GM18517 (cell line): ENCODE results near the gene AUTS2.

Source experiments
- ATAC-seq: cut with Tn5 transposase; IDR thresholded peaks from one replicate; pipeline ENCODE4 v1.9.1; 2021; ENCODE audit warnings: mild to moderate bottlenecking, moderate library complexity; ENCODE audit not compliant: unreplicated experiment

The AUTS2 gene

DNA sequence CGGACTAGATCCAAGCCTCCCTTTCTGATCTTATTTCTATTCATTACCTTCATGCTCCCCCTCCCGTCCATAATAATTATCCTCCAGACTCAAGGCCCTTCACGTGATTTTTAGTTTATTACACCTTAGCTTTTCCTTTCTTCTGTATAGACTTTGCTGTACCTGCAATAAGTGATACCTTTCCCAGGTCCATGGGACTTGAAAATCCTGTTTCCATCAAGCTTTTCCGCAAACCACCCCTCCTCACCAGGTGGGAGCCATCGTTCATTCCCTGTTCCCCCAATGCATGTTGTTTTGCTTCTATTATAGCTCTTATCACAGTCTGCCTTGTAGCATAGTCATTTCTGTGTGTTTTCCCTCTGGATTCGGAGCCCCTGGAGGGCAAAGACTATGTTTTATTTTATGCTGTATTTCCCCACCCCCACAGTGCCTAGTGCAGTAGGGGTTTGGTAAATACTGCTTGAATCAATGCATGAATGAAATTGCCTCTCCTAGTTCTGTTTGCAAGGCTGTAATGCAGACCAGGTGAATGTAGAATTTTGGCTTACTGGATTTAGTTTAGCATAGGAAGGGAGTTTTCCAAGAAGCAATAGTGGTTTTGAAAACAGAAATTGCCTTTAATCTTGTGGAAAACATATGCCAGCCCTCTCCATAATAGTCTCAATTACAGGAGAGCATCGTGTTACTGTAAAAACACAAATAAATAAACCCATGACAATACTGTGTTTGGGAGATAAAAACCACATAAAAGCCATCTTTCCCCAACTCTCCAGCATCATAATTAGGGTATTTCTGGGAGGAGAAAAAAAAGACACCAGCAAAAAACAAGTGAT lies 213.4 kb downstream of the AUTS2 start:
- ATAC-seq: no peak

GRCh38 chr7:69812756-69813155 lies 214.5 kb downstream of the AUTS2 start:
- no peak for ATAC-seq

- no peak for ATAC-seq
Observed at GRCh38 chr7:69813637-69814240, 215.5 kb downstream of the AUTS2 start.

DNA sequence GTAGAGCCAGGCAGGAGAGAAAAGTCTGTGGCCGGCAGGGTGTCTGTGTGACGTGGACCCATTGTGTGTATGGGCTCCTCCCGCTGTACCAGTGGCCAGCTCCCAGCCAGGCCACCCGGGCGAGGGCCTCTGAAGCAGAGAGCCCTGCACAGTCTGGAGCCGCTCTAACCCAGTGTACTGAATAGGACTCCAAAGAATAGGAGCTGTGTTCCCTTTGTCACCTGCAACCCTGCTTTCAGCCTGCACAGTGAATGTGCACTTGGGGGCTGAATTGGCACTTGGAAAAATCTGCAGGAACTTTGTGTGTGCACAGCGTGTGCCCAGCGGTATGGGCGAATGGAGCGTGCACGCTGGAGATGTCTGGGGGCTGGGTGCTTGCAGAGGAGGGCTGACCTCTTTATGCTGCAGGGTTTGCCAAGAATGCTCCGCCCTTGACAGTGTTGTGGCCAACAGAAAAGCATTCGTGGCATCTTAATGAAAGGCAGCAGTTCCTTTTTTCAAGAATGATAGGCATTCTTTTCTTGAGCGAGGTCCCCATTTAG lies 216.2 kb downstream of the AUTS2 start:
- ATAC-seq: no peak

- ATAC-seq: no peak
Observed at GRCh38 chr7:69816501-69816900, 218.2 kb downstream of the AUTS2 start.

DNA sequence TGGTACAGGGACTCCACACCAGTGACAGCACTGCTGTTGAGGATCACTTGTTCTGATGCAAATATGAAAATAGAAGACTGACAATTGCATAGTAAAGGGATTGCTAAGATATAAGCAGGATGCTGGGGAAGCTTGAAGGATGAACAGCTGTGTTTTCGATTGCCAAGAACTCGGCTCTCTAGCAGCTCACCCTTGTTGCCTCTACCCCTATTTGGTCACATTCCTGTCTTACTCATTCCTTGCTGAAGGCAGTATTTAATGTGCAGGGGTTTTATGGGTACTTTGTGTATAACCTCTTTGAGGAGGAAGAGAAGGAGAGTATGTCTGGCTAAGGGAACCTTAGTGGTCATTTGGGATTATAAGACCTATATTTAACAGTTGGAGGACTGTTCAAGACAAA lies 218.8 kb downstream of the AUTS2 start:
- ATAC-seq: no peak

- no peak for ATAC-seq
Observed at GRCh38 chr7:69817841-69818635, 219.8 kb downstream of the AUTS2 start.

GRCh38 chr7:69818636-69819332 lies 220.5 kb downstream of the AUTS2 start:
- no peak for ATAC-seq

DNA sequence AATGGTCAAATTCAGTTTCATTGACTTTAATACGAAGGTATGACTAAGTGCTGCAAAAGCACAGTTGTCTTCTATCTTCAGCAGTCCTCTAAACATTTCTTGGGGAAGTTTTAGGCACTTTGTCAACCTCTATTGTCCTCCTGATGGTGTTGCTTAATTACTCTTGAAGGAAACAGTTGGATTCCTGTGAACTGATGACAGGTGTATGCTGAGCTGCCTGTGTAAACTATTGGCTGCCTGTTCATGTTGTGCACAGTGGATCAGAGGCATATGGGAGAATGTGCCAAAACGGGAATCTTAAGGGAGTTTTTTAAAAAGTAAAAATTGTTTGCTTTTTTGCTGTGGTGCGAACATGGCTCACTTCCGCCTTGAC lies 221.0 kb downstream of the AUTS2 start:
- ATAC-seq: no peak

DNA sequence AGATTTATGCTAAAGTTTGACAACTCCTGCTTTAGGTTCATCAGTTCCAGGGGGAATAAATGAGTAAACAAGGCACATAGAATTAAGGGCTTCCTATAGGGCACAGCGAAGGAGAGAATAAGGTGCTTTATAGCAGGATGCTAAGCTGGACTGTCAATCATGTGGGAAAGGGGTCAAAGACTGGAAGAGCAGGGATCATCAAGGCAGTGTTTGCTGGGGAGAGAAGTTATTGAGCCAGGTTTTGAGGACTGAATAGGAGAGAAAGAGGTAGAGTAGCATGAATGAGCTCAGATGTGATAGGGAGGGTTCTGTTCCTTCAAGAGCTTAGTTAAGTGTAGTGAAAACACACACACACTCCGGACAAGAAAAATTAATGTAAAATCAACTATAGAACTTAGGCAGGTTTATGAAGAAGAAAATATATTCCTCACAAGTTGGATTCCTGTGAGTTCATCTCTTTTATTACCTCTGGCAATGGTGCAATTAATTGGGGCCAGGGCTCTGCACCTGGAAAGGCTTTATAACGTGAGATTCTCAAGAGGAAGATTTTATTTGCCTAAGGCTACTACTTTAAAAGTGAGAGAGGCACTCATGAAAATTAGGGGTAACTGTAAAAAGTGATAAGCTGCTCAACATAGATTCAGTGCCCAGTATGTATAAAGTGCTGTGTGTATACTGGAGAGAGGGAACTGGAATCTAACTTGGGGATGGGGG lies 222.4 kb downstream of the AUTS2 start:
- ATAC-seq: no peak

DNA sequence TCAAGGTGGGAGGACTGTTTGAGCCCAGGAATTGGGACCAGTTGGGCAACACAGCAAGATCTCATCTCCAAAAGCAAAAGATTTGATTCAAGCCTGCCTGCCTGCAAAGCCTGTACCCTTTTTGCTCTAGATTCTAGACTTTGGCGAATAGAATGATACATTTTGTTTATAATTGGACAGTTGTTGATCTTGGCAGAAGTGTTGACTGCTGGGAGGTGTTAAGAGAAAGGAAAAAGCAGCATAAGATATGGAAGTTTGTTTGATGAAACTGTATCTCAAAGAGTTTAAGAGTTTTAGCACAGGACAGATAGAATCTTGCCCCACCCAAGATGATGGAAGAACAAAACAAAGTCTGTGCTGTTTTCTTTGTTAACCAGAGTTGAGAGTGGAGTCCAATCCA lies 224.1 kb downstream of the AUTS2 start:
- no peak for ATAC-seq

- no peak for ATAC-seq
Observed at GRCh38 chr7:69823151-69823744, 225.0 kb downstream of the AUTS2 start.

- ATAC-seq: no peak
Observed at GRCh38 chr7:69825113-69825972, 227.1 kb downstream of the AUTS2 start.

DNA sequence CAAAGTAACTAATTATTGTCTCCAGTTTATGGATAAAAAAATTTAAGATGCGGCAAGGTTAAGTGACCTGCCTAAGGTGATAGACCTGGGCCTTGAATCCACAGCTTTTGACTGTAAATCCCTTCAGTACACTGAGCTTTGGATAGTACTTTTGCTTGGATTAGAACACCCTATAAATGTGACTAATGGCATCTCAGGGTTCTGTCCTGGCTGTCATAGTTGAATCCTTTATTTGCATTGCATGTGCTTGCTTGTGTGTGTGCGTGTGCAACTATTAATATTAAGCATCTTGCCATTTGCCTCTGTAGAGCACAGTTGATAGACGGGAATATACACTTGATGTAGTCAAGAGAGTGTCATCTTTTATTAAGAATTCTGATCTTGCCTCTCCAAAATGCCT lies 228.0 kb downstream of the AUTS2 start:
- no peak for ATAC-seq

GRCh38 chr7:69827140-69827539 lies 228.9 kb downstream of the AUTS2 start:
- ATAC-seq: no peak

GRCh38 chr7:69827558-69827957 lies 229.3 kb downstream of the AUTS2 start:
- ATAC-seq: no peak

DNA sequence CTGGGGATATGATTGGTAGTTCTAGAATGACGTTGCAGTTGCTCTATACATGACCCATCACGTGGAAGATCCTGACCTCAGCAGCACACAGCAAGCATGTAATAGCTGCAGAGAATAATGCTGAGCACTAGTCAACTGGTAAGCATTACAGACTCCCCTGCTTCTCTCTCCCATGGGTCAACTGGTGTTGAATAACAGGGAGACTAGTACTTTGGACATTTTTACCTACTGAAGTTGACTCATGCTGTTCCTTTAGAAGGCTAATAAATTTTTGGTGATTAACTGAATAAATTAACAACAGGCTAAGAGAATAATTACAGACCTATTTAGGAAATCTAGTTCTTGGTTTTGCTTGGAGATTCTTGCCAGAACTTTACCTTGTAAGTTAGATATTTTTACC lies 234.1 kb downstream of the AUTS2 start:
- ATAC-seq: no peak

DNA sequence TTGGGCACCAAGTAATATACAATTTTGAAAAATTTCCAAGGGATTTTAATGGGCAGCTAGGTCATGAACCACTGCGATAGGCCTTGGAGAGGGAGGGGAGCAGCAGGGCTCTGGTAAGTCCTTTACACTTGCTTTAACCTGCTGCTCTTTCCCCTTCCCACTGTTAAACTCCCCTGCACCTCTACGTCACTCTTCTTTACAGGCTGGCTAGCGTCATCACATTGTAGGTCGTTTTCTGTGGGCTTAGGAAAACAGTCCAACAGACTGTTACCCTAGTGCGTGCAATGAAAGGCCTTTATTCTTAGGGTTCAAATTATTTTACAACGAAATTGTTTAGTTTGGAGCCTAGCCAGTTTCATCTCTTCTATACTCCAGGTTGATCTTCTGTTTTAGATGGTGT lies 235.7 kb downstream of the AUTS2 start:
- no peak for ATAC-seq

DNA sequence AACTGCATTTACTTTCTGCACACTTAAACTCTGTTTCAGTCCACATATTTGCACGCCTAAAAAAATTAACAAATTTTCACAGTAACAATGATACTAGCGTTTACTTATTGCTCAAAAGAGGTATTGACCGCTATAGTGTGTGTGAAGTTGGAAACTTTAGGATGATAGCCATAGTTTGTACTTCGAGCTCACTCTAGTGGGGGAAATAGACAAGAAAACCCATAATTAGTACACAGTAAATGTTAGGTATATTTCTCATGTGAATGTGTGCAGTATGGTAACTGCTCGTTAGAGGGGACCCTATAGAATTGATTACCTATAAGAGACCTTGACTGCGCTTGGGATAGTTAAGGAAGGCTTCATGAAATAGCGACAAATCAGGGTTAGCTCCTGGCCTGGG lies 238.4 kb downstream of the AUTS2 start:
- ATAC-seq: no peak
